Colon (tissue), 2 donors: ENCODE results near the gene SNX30.

ENCODE experiments used
- FAIRE-seq: peaks from 2 replicates; lab custom pipeline; 2012; peaks lifted over from hg19 to GRCh38; lab: Jason Lieb, UNC
- donor health status: control.
- donor health status: control.

The SNX30 gene

GRCh38 chr9:112823257-112823656, 72.7 kb downstream of the SNX30 start:
- FAIRE-seq = no peak

- FAIRE-seq = no peak
These were observed 80.8 kb downstream of the SNX30 start for GRCh38 chr9:112831281-112831851.

GRCh38 chr9:112831969-112832368, 81.4 kb downstream of the SNX30 start:
- no peak for FAIRE-seq

GRCh38 chr9:112833081-112833480, 82.5 kb downstream of the SNX30 start:
- FAIRE-seq = no peak

- FAIRE-seq = no peak
These were observed 85.8 kb downstream of the SNX30 start for GRCh38 chr9:112836394-112836793.

- FAIRE-seq = no peak
These were observed 87.8 kb downstream of the SNX30 start for GRCh38 chr9:112838342-112838741.

- FAIRE-seq = no peak
These were observed 88.8 kb downstream of the SNX30 start for GRCh38 chr9:112839331-112839730.

- no peak for FAIRE-seq
These were observed 90.7 kb downstream of the SNX30 start for GRCh38 chr9:112841261-112841660.

GRCh38 chr9:112842555-112842954, 92.0 kb downstream of the SNX30 start:
- no peak for FAIRE-seq

- FAIRE-seq = no peak
These were observed 94.4 kb downstream of the SNX30 start for GRCh38 chr9:112844771-112845542.

GRCh38 chr9:112846528-112847488, 96.2 kb downstream of the SNX30 start:
- FAIRE-seq = no peak

- FAIRE-seq = no peak
These were observed 98.0 kb downstream of the SNX30 start for GRCh38 chr9:112848316-112849151.

- no peak for FAIRE-seq
These were observed 98.9 kb downstream of the SNX30 start for GRCh38 chr9:112849363-112849922.

- no peak for FAIRE-seq
These were observed 100.3 kb downstream of the SNX30 start for GRCh38 chr9:112850840-112851239.

- FAIRE-seq = no peak
These were observed 102.4 kb downstream of the SNX30 start for GRCh38 chr9:112852741-112853504.

- FAIRE-seq = no peak
These were observed 103.5 kb downstream of the SNX30 start for GRCh38 chr9:112853882-112854585.

GRCh38 chr9:112854657-112855056, 104.1 kb downstream of the SNX30 start:
- FAIRE-seq = no peak

GRCh38 chr9:112856200-112856599, 105.6 kb downstream of the SNX30 start:
- FAIRE-seq = no peak

GRCh38 chr9:112856843-112857242, 106.3 kb downstream of the SNX30 start:
- FAIRE-seq = no peak

GRCh38 chr9:112858005-112858404, 107.4 kb downstream of the SNX30 start:
- no peak for FAIRE-seq
